Activated CD4-positive, CD25-positive, alpha-beta regulatory T cell treated with anti-CD3 and anti-CD28 coated beads, Interleukin-2, amount 50 U/mL, for 16 hours (primary cell): ENCODE data around the gene NDUFA9.

ENCODE experiments used
- DNase-seq: peaks from one replicate; pipeline ENCODE4 v3.0.0-alpha.2; 2020; ENCODE audit warnings: low read depth, low spot score

The NDUFA9 gene

GRCh38 chr12:4648501-4649357 is at the start of gene NDUFA9, which contains the start of gene AKAP3:
NDUFA9 (plus strand) TSS chr12:4649114; CDS start chr12:4649127, 13 bp downstream.
AKAP3 (minus strand) TSS chr12:4649051; CDS start chr12:4638196, 10,855 bp downstream.
- DNase-seq: peak; percentile 65

- DNase-seq: no peak
Observed at GRCh38 chr12:4603421-4603820, 45.5 kb upstream of the NDUFA9 start.

DNA sequence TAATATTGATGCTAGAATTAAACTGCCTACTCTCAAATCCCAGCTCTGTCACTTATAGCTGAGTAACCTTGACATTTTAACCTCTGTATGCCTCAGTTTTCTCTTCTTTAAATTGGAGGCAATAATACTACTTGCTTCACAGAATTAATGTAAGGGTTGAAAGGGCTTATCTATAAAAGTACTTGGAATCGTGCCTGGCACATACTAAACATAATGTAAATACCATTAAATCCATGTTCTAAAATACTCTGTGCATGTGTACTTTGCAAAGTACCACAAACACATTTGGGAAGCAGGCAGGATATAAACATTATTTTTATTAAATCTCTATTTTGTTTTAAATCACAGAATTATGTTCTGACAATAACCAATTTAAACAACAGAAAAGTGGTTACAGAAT is 45.0 kb upstream of the NDUFA9 start:
- no peak for DNase-seq

GRCh38 chr12:4604684-4605193 is 44.2 kb upstream of the NDUFA9 start:
- peak; percentile 60 for DNase-seq

DNA sequence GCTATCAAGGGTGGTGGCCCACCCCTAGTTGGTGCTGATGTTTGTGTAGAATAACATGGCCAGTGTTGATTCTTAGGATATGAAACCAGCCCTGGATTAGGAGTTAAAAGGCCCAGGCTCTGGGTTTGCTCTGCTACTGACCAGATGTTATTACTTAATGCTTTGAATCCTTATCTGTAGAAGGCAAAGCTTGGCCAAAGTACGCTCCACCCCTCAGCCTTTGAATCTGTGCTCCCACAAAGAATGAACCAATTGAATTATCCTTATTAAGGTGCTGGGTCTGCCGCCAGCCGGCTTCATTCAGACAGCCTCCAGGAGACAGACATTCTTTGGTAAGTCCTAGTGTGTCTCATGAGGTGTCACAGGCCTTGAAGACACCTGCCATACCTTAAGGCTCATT is 41.9 kb upstream of the NDUFA9 start:
- no peak for DNase-seq

- no peak for DNase-seq
Observed at GRCh38 chr12:4609071-4609470, 39.8 kb upstream of the NDUFA9 start.

GRCh38 chr12:4610481-4610880 is 38.4 kb upstream of the NDUFA9 start:
- no peak for DNase-seq

GRCh38 chr12:4615667-4616066 is 33.2 kb upstream of the NDUFA9 start:
- no peak for DNase-seq

GRCh38 chr12:4621511-4621910 is 27.4 kb upstream of the NDUFA9 start:
- no peak for DNase-seq

- DNase-seq: no peak
Observed at GRCh38 chr12:4626543-4626942, 22.4 kb upstream of the NDUFA9 start.

DNA sequence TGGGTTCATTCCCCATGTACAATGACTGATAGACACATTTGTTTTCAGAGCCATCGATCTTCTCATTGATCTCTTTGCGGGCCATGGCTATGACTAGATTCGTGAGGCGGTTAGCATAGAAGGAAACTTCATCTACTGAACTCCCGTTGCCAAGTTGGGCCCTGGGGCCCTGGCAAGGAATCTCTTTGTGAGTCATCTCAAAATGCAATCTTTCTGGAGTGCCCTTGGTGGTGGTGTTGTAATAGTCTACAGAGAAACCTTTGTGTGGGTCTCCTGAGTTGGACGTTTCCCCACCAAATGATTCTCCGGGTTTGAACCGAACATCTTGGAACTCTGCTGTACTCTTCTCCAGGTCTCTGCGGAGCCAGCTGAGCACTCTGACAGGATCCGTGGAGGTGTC is 20.5 kb upstream of the NDUFA9 start:
- DNase-seq: no peak

DNA sequence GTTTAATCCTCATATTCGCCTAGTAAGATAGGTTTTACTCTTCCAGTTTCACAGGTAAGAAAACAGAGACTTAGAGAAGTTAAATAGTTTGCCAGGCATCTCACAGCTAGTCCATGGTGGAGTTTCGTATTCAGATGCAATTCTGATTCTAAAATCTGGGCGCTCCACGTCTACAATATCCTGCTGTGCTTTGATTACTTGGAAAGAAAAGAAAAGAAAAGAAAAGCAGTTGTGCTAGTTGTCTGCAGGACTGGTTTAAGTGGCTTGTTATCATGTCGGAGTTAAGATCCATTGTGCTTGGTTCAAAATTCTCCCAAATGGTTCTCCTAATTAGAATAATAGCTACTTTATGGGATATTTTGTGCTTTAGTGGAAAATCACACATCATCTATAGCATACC is 18.7 kb upstream of the NDUFA9 start:
- no peak for DNase-seq

DNA sequence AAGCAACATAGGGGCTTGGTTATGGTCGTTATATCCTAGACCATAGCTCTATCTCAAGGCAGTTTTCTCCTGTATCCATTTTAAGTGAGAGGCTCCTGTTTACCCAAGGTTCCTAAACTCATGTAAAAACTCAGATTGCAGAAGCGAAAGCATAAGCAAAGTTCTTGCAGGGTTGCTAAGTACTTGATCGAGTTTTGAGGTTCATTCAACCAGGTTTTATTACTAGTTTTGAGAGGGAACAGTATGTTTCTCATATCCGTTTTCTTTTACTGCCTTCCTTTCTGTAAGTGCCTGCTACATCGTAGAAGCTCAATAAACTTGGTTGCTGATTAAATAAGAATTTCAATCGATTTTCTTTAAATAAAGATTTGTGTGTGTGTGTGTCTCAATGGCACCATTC is 5.2 kb upstream of the NDUFA9 start:
- DNase-seq: no peak

GRCh38 chr12:4645023-4645422 is 3.9 kb upstream of the NDUFA9 start:
- no peak for DNase-seq

GRCh38 chr12:4648104-4648500 is 812 bp upstream of the NDUFA9 start:
- no peak for DNase-seq

DNA sequence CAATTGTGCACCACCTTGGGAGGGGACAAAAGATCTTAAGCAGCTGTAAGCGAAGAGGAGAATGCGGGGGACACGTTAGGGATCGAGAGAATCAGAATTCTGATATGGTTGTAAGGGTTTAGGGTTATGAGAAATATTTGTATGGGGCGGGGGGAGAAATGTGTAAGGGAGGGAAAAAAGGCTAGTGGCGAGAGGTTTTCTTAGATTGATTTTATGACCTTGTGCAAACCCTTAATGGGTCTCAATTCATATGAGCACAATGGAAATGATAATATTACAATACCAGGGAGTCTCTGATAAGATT is 396 bp downstream of the NDUFA9 start:
- DNase-seq: no peak

GRCh38 chr12:4653257-4653656 is 4.3 kb downstream of the NDUFA9 start:
- no peak for DNase-seq

- DNase-seq: no peak
Observed at GRCh38 chr12:4653691-4654090, 4.8 kb downstream of the NDUFA9 start.

GRCh38 chr12:4663971-4664505 is 15.1 kb downstream of the NDUFA9 start:
- DNase-seq: no peak

DNA sequence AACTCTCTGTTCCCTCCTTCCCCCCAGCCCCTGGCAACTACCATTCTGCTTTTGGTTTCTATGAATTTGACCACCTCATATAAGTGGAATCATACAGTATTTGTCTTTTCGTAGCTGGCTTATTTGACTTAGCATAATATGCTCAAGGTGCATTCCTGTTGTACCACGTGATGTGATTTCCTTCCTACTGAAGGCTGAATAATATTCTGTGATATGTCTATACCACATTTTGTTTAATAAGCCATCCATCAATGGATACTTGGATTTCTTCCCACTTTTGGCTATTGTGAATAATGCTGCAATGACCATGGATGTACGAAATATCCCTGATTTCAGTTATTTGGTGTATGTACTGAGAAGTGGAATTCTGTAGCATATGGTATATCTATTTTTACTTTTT is 16.3 kb downstream of the NDUFA9 start:
- no peak for DNase-seq

- DNase-seq: no peak
Observed at GRCh38 chr12:4679711-4680110, 30.8 kb downstream of the NDUFA9 start.

DNA sequence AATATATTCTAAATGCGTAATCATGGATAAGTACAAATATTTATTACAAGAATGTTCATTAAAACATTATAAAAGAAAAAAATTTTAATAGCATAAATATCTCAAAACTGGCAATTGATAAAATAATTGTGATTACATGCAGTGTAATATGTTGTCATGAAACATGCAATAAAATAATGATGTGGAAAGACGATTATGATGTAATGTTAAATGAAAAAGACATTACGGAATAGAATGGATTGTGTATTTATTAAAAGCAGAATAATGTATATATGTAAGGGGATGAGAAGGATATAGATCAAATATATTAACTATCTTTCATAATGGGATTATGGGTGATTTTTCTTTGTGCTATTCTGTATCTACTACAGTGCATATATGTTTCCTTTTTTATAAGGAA is 32.8 kb downstream of the NDUFA9 start:
- no peak for DNase-seq

GRCh38 chr12:4685317-4685716 is 36.4 kb downstream of the NDUFA9 start:
- DNase-seq: no peak
